Pancreas (tissue), 10 donors: ENCODE measurements around the gene RELL1. TPM values are rescaled to one million over a fixed set of nuclear protein-coding genes. Genes with fewer than 3 reads are reported as not detected.

Experiments
- ATAC-seq, 4 donors: fragments of 200-7000 bp; cut with Tn5 transposase; one replicate each; pipeline versions ENCODE4 v1.8.0 to v1.9.1; 2020; ENCODE audit warnings: mild to moderate bottlenecking in 4 of 4, moderate library complexity in 4 of 4
- DNase-seq, 6 donors: peaks; one replicate each; pipeline ENCODE4 v3.0.0-alpha.2; 2020
- FAIRE-seq: peaks from 2 replicates; lab custom pipeline; 2012; peaks lifted over from hg19 to GRCh38; lab: Jason Lieb, UNC
- H3K27ac ChIP-seq, 4 donors: fragments of 200-600 bp; sonication (generic); 1 replicate in 3 of 4; 2 replicates in 1 of 4; pipeline versions ENCODE4 v1.5.0 to v1.8.0; 2020
- H3K27me3 ChIP-seq, 4 donors: fragments of 200-600 bp; one replicate each; pipeline ENCODE4 v1.8.0; 2021
- H3K36me3 ChIP-seq, 3 donors: fragments of 200-600 bp; sonication (generic) in 1 of 3; one replicate each; pipeline versions ENCODE4 v1.5.0 to v1.8.0; 2020 to 2021
- H3K4me1 ChIP-seq, 3 donors: fragments of 200-600 bp; one replicate each; pipeline ENCODE4 v1.8.0; 2021
- H3K4me3 ChIP-seq, 4 donors: fragments of 200-600 bp; sonication (generic) in 2 of 4; one replicate each; pipeline versions ENCODE4 v1.5.0 to v1.8.0; 2020 to 2021
- H3K9me3 ChIP-seq, 4 donors: fragments of 200-600 bp; one replicate each; pipeline ENCODE4 v1.8.0; 2021
- WGBS, 2 donors: extraction: QIAGEN DNeasy Blood & Tissue Kit; methylation state at CpG; one replicate each; pipeline ENCODE4 v1.1.7; 2013; 5-methylcytosine and 5-hydroxymethylcytosine counted together
- intact Hi-C, 3 donors: fragments of 100-400 bp; cut with DNase I; formaldehyde crosslinking; loops; one replicate each; pipeline versions ENCODE4 v1.11.1 to v1.14.2; 2022
- polyA plus RNA-seq, 2 donors: library from polyadenylated mRNA; stranded (reverse); fragments of 200-250 nt; gene quantifications; one replicate each; pipeline ENCODE4 v1.2.3, GENCODE V29; 2013
- total RNA-seq, 6 donors: library from RNA; stranded (reverse); fragmentation: NEBNext Ultra II Directional in 4 of 6; extraction: Animal tissue kit (Norgen Biotek cat#: 25700) in 4 of 6; gene quantifications; one replicate each; pipeline versions ENCODE4 v1.2.1 to v1.2.4, GENCODE V29; 2021 to 2023
- TF ChIP-seq, protein P1 (sequence below), 4 donors: fragments of 200-600 bp; sonication (generic) in 3 of 4; IDR thresholded peaks; one replicate each; pipeline versions ENCODE4 v1.5.0 to v1.8.0; 2021; ENCODE audit warnings: antibody characterized with exemption in 4 of 4
- donor health status: healthy with polysubstance abuse.
- donor health status: DM: no; HTN: no; CAD: no; lungs with moderate emphysema.
- donor health status: DM: no; HTN: no; CAD: no.
- donor health status: control.
- donor health status: control.
- donor health status: Bipolar disorder and iron deficiency.
- donor health status: DM: yes; HTN: yes; CAD: no.
- donor health status: DM: no; HTN: no; CAD: no.
- donor health status: DM: no; HTN: no; CAD: no.
- donor health status: DM: yes; HTN: yes; CAD: no.

The RELL1 gene
- total and polyA plus RNA-seq, 8 donors = 0.38 to 17.1 (median 4.7) TPM

- intact Hi-C loops = no loop called here
- peak overlapping the region; percentile 80 to 90 (median 85) for H3K27ac ChIP-seq
- H3K27me3 ChIP-seq = no peaks in the 10 kb centered on the region
- H3K4me1 ChIP-seq = peaks cover 0 to 21% (median 0%) of the 10 kb centered on the region in 3 donors
- ATAC-seq (no peak), FAIRE-seq (no peak), DNase-seq (no peak)
- 10 to 11% methylated on average over 16 of the region's 16 CpGs for WGBS, 2 donors
- no peaks in the 10 kb centered on the region for H3K9me3 ChIP-seq
- peak overlapping the region; percentile 71 to 99 (median 84) for H3K4me3 ChIP-seq
- H3K36me3 ChIP-seq = no peaks in the 10 kb centered on the region
- TF ChIP-seq, protein P1, sequence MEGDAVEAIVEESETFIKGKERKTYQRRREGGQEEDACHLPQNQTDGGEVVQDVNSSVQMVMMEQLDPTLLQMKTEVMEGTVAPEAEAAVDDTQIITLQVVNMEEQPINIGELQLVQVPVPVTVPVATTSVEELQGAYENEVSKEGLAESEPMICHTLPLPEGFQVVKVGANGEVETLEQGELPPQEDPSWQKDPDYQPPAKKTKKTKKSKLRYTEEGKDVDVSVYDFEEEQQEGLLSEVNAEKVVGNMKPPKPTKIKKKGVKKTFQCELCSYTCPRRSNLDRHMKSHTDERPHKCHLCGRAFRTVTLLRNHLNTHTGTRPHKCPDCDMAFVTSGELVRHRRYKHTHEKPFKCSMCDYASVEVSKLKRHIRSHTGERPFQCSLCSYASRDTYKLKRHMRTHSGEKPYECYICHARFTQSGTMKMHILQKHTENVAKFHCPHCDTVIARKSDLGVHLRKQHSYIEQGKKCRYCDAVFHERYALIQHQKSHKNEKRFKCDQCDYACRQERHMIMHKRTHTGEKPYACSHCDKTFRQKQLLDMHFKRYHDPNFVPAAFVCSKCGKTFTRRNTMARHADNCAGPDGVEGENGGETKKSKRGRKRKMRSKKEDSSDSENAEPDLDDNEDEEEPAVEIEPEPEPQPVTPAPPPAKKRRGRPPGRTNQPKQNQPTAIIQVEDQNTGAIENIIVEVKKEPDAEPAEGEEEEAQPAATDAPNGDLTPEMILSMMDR (IDR thresholded peaks at IDR 0.05) = no peak
These were observed 884 bp downstream of the RELL1 start for GRCh38 chr4:37685161-37685822.

DNA sequence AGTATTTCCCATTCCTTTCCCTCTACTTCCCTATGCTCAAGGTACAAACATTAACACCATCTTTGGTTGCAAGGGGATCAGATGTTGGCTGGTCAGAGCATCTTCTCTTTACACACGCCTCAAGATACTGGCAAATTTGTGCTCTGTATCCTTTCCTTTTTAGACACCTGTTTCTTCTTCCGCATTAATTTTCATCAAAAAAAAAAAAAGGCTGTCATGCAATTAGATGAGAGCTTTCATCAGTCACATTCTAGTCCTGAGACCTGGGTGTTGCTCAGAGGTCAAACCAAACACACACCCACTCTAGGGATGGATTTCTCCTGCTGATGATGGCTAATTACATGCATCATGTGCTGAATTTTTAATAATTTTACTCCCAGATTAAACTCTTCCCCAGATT, 2.0 kb downstream of the RELL1 start:
- TF ChIP-seq, protein P1 (IDR thresholded peaks at IDR 0.05) = no peak
- WGBS, 2 donors = 97 to 100% methylated on average over 2 of the region's 2 CpGs
- intact Hi-C loops = no loop called here

GRCh38 chr4:37682701-37683401, 3.3 kb downstream of the RELL1 start:
- TF ChIP-seq, protein P1 (IDR thresholded peaks at IDR 0.05) = no peak
- FAIRE-seq = no peak
- H3K4me3 ChIP-seq = no peak overlapping the region
- no peaks in the 10 kb centered on the region for H3K36me3 ChIP-seq
- H3K4me1 ChIP-seq = peaks cover 0 to 21% (median 0%) of the 10 kb centered on the region in 3 donors
- intact Hi-C loops = no loop called here
- no peak for DNase-seq
- no peaks in the 10 kb centered on the region for H3K27me3 ChIP-seq
- WGBS, 2 donors = 61 to 72% methylated on average over 7 of the region's 7 CpGs
- H3K27ac ChIP-seq = no peak overlapping the region
- H3K9me3 ChIP-seq = no peaks in the 10 kb centered on the region
- ATAC-seq = no peak

More for the DNA sequence above, 2.0 kb downstream of the RELL1 start:
- H3K9me3 ChIP-seq = no peaks in the 10 kb centered on the region
- no peaks in the 10 kb centered on the region for H3K36me3 ChIP-seq
- peaks cover 0 to 21% (median 0%) of the 10 kb centered on the region in 3 donors for H3K4me1 ChIP-seq
- no peaks in the 10 kb centered on the region for H3K27me3 ChIP-seq
- no peak for FAIRE-seq
- ATAC-seq = no peak
- H3K27ac ChIP-seq = no peak overlapping the region
- no peak for DNase-seq
- no peak overlapping the region for H3K4me3 ChIP-seq

DNA sequence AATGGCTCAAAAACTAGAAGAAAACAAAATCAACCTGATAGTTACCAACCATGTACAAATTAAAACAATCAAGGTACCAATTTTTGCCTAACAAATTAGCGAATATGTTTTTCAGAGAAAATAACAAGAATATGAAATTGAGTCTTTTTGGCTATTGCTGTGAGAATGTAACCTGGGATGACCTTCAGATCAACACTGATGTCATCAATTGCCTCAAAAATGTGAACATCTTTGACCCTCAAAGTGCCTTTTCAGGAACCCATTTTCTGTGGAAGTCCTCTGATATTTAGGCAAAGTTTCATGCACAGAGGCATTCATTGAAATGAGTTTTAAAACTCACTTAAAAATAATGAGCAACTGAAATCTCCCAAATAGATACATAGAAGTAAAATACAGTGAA, 6.1 kb downstream of the RELL1 start:
- Histone ChIP-seq H3K27ac (no peak overlapping the region), H3K4me1 (peaks cover 0 to 35% (median 5%) of the 10 kb centered on the region in 3 donors), H3K27me3 (no peaks in the 10 kb centered on the region), H3K4me3 (no peak overlapping the region), H3K9me3 (no peaks in the 10 kb centered on the region), H3K36me3 (no peaks in the 10 kb centered on the region)
- TF ChIP-seq, protein P1 (IDR thresholded peaks at IDR 0.05) = no peak
- DNase-seq = no peak
- no peak for FAIRE-seq
- WGBS, 2 donors = 96 to 99% methylated on average over 1 of the region's 1 CpG
- no peak for ATAC-seq
- intact Hi-C loops = no loop called here

DNA sequence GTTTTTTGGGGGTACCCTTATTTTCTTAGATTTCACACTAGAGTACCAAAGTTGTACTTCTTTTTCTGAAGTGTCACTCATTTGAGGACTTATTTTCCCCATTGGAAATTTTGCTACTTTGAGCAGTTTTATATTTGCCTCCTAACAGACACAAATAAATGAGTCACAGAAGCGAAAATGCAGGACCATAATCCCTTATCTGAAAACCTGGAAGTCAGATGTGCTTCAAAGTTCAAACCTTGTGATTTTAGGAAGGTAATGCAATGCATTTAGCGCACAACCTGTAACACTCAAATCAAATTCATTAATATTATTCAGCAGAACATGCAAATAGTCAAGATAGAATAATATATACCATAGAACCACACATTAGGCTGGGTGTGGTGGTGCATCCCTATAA, 6.9 kb downstream of the RELL1 start:
- Histone ChIP-seq H3K4me3 (no peak overlapping the region), H3K27ac (no peak overlapping the region), H3K9me3 (no peaks in the 10 kb centered on the region), H3K27me3 (no peaks in the 10 kb centered on the region), H3K36me3 (no peaks in the 10 kb centered on the region), H3K4me1 (peaks cover 0 to 37% (median 5%) of the 10 kb centered on the region in 3 donors)
- TF ChIP-seq, protein P1 (IDR thresholded peaks at IDR 0.05) = no peak
- FAIRE-seq = no peak
- no peak for DNase-seq
- 95 to 96% methylated on average over 2 of the region's 2 CpGs for WGBS, 2 donors
- no peak for ATAC-seq
- intact Hi-C loops = no loop called here
